ENCODE results near the gene CLEC2B.
"Not testable (repeated sequence)": the region's sequence is repeated elsewhere in the genome, so short reads cannot be mapped to it uniquely, and the experiment has no call there.

Gene CLEC2B

DNA sequence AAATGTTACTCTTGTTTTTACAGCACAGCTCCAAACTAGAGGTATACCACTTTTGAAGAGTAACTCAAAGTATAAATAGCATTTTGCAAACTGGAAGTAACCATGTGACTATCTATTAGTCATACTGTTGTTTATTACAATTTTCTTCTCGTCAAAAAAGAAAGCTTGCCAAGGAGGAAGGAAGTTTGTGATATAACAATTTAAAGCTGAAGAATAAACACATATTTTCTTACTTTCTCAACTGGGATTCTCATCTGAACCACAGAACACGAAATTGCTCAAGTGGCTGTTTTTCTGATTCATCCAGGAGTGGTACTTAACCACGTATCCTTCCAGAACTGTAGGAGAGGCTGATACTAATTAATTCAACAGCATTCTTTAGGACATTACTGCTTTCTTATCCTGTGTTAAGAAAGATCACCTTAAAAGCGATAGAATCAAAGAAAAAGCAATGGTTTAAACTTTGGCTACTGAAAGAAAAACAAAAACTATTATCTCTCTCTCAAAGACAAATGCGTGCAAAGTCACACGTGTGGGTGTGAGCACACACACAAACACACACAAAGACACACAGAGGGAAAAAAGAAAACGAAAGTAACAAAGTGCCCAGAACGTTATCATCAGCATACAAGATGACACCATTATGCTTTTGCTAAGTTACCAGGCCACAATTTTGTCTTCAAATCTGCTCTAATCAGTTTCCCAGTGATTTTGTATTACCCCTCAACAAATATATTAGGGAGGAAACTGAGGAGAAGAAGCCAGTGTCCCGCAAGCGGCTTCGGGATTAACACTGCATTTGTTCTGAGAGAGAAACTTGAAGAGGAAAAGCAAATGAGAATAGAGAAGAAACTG, at the start of gene CLEC2B:
Gene CLEC2B (minus strand): TSS at position 48 of the 855 bp plus-strand sequence.
- DNase-seq: no peak

DNA sequence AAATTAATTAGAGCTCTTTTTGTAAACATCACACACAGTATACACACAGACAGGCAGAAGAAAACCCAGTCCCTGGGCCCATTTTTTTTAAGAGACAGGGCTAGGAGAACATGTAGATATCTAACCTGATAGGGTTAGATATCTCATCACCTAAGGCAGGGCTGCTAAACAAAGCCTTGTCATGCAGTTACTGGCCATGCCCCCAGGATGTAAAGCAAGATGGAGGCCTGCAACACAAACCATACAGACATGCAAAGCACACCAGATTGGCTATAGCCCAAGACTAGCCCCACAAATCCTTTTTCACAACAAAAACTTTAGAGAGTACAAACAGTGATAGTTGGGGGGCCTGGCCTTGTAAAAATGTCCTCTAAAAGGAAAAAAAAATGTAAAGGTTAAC, 42.6 kb upstream of the CLEC2B start:
- no peak for DNase-seq

DNA sequence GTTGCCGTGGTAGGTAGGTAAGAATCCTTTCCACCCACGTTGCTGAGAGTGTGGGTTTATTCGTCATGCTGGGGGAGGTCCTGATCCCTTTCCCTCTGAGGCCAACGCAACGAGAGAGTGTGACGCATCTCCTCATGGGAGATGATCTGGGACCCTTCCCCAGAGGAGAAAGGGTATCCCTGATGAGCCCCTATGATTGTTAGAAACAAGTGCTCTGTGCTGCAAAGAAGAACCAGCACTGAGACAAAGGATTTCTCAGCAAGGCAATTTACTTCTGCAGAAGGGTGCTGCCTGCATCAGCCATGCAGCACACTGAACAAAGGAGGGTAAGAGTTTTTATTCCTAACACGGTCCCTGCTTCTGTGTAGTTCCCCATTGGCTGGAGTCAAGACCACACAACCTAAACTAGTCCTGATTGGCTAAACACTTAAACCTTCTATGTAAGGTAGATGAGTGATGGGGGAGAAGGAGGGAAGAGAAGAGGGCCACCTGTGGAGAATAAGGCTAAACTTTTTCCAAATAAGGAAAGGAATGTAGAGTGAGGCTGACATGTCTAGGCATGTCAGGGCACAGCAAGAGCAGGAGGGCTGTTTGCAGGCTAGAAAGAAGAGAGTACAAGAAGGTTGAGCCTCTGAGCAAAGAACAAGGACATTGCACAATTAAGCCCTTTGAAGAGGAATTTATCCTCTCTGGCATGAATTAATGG, 41.7 kb upstream of the CLEC2B start:
- DNase-seq: no peak

GRCh38 chr12:9909724-9910123, 40.6 kb upstream of the CLEC2B start:
- DNase-seq: no peak

DNA sequence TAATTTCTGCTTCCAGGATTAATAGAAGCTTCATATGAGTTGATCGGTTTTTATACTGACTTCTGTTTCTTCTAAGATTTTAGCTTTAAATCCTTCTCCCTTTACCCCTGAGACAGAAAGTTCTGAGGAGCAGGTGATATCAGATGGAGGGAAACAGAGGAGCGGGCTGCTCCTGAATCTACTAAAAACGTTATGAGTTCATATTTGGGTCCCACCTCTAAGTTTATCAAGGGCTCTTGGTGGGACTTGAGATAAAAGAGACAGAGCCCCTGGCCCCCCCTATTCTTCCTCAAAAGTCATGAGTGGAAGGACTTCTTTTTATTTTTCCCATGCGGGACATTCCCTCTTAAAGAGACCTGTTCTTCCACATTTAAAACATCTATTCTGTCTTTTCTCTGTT, 39.2 kb upstream of the CLEC2B start:
- no peak for DNase-seq

DNA sequence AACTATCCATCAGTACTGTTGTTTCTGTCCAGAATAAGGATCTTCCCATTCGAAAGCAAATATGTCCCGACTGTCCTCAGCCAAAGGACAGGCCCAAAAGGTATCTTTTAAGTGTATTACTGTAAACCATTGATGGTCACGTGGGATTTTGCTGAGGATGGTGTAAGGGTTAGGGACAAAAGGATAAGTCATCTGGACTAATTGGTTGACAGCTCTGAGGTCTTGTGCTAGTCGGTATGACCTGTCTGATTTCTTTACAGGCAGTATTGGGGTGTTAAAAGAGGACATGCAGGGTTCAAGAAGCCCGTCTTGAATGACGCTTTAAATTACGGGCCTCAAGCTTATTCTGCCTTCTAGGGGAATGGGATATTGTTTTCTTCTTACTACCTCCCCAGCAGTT, 38.6 kb upstream of the CLEC2B start:
- DNase-seq: no peak

DNA sequence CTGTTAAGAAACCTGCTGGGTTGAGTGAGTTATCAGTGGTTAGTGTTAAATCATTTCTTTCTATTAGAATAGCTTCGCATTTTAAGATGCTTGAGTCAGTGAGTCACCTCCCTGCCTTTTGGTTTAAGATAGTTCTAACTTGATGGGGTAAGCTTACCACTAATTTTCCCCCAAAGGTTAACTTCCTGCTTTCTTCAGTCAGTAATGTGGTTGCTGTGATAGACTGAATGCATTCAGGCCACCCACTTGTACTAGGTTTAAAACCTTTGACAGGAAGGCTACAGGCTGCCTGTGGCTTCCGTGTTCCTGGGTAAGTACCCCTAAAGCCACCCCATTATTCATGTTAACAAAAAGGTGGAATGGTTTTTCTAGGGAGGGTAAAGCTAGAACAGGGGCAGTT, 37.7 kb upstream of the CLEC2B start:
- DNase-seq: no peak

DNA sequence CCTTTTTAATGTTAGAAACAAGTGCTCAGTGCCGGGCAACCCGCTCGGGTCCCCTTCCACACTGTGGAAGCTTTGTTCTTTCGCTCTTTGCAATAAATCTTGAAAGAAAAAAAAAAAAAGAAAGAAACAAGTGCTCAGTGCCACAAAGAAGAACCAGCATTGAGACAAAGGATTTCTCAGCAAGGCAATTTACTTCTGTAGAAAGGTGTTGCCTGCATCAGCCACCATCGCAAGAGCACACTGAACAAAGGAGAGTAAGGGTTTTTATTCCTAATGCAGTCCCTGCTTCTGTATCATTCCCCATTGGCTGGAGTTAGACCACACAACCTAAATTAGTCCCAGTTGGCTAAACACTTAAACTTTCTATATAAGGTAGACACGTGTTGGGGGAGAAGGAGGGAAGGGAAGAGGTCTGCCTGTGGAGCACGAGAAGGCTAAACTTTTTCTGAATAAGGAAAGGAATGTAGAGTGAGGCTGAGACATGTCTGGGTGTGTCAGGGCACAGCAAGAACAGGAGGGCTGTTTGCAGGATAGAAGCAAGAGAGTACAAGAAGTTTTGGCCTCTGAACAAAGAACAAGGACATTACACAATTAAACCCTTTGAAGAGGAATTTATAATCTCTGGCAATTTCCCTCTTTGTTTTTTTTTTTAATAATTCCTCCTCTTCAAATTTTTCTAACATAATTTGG, 33.5 kb upstream of the CLEC2B start:
- no peak for DNase-seq

- no peak for DNase-seq
Observed at GRCh38 chr12:9900930-9901329, 31.8 kb upstream of the CLEC2B start.

- DNase-seq: no peak
Observed at GRCh38 chr12:9899209-9899608, 30.1 kb upstream of the CLEC2B start.

- no peak for DNase-seq
Observed at GRCh38 chr12:9897535-9897934, 28.4 kb upstream of the CLEC2B start.

DNA sequence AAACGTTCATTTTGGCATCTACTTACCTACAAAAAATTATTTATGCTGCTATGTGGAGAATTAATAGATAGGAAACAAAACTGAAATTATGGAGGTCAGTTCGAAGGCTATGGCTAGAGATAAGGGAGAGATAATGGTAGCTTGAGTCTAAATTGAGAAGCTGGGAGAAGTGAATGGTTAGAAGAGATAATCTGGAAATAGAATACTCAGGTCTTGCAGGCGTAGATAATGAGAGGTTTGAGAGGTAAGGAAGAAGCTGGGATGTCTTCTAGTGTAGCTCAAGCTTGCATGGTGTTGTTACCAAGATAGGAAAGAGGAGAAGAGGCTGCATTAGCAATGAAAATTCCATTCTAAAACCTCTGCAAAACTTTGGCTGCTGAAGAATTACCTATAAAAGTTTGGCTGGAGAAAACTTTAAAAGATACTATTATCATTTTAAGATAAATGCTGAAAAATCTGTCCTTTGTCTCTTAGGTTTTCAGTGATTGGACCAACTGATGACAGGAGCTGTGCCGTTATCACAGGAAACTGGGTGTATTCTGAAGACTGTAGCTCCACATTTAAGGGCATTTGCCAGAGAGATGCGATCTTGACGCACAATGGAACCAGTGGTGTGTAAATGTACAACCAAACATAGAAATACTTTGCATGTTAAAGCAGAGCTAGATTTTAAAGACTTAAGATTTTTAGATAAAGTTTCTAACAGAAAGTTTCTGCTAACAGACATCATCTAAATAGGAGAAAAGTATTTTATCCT, 26.2 kb upstream of the CLEC2B start:
- DNase-seq: no peak

GRCh38 chr12:9888665-9889273, 19.6 kb upstream of the CLEC2B start:
- DNase-seq: no peak

DNA sequence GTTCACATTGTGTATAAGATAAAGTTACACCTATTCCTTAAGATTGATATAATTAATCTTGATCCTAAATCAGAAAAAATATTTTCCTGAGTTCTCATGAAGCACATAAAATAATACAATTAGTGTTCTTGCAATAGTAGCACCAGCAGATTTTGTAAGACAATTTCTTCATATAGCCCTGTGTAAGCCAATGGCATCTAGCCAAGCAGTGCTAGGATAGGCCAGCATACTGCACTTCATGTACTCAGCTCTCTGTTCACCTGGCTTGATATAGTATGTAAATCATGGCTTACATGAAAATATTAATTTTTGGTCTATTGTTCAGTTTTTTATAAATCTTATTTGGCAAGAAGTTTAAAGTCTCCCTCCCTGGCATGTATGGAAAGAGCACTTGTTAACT, 14.0 kb upstream of the CLEC2B start:
- no peak for DNase-seq

GRCh38 chr12:9881988-9882387, 12.8 kb upstream of the CLEC2B start:
- DNase-seq: no peak

GRCh38 chr12:9881246-9881645, 12.1 kb upstream of the CLEC2B start, which contains the start of gene KLRF2:
Gene KLRF2, plus strand, starts transcription at chr12:9881489. Its CDS starts 107 bp downstream, at chr12:9881596.
- no peak for DNase-seq

DNA sequence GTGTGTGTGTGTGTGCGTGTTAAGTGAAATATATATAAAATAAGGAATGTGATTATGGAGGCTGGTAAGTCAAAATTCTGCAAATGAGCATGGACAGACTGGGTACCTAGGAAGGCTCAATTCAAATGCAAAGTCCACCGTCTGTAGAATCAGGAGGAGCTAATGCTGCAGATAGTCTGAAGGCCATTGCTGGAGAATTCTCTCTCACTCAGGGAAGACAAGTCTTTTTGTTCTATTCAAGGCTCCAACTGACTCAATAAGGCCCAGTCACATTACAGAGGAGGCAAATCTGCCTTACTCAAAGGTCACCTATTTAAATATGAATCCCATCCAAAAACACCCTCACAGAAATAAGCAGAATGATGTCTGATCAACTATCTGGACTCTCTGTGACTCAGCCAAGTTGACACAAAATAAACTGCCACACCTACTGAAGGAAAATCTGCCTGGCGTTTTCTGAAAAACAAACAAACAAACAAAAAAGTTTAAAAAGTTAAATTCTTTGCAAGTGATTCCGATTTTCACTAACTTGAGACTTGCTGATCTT, 11.5 kb upstream of the CLEC2B start:
- DNase-seq: no peak

DNA sequence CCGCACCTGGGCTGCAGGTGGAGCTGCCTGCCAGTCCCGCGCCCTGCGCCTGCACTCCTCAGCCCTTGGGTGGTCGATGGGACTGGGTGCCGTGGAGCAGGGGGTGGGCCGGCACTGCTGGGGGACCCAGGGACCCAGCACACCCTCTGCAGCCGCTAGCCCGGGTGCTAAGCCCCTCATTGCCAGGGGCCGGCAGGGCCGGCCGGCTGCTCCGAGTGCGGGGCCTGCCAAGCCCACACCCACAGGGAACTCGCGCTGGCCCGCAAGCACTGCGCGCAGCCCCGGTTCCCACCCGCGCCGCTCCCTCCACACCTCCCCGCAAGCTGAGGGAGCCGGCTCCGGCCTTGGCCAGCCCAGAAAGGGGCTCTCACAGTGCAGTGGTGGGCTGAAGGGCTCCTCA, 7.0 kb upstream of the CLEC2B start:
- DNase-seq: not testable (repeated sequence)

DNA sequence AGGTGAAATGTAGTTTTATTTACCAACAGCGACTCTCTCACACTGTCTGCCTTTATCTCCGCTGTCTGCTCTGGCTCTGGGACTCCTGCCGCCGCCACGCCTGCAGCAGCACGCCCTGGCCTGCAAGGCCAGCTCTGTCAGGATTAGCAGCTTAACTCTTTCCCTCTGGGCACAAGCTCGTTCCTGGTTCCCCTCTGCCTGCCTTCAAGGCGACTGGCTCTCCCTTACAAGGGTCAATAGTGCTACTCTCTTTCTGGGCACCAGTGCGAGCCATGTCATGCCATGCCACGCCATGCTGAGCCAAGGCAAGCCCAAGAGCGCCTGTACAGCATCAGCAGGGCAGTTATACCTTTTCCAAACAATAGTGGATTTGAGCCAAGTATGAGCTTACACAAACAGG, 3.6 kb upstream of the CLEC2B start:
- DNase-seq: no peak

GRCh38 chr12:9872162-9872561, 3.0 kb upstream of the CLEC2B start:
- no peak for DNase-seq

DNA sequence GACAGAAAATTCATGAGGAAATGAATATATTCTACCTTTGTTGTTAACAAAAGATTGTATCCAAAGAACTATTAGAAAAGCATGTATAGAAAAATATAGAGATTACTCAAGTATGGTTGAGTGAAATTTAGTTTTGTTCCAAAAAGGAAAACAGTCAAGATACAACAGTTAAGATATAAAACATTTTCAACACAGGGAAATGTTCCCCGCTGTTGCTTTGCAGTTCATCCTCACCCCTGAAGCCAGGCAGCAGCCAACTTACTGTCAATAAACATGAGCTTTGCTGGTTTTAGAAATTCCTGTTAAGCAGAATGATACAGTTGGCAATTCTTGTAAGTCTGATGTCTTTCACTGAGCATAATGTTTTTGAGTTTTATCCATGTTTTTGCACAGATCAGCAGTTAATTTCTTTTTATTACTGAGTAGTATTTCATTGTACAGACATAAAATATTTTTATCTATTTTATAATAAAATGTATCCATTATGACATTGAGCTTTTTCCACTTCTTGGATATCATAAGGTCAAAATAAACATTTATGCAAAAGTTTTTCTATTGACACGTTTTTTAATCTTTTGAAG, 1.2 kb upstream of the CLEC2B start:
- DNase-seq: no peak

DNA sequence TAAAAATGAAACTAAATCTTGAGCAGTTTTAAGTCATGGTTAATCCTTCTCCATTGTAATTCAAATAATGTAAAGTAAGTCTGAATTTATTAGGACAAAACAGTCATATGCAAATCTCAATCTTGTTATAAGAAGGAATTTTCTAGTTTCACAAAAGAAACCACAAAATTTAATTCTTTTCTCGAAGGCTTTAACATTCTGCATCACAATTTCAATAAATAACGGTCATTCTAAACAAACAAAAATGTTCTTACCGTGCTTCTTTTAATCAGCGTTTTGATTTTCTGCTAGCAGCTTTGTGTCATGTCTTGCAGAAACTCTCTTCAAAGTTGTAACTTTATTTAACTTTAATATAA, 225 bp downstream of the CLEC2B start:
- no peak for DNase-seq
